IMR-90 (cell line): ENCODE data around the gene PELO. TPM values are rescaled to one million over a fixed set of nuclear protein-coding genes. Genes with fewer than 3 reads are reported as not detected.

Experiments used
- ATAC-seq: fragments of 200-7000 bp; cut with Tn5 transposase; 2 replicates; pipeline ENCODE4 v1.9.1; 2020; ENCODE audit warnings: low read depth, mild to moderate bottlenecking, moderate library complexity
- BruUV-seq: library from RNA; stranded (reverse); fragments of 400-500 nt; replicated peaks from 2 replicates; lab custom pipeline; 2021; lab: Mats Ljungman, UMichigan
- CTCF ChIA-PET: fragments of 300-600 bp; formaldehyde crosslinking; extraction: SDS; loops from one replicate; lab custom pipeline; 2021; ENCODE audit warnings: antibody characterized with exemption; lab: Yijun Ruan, JAX
- POLR2A ChIA-PET: fragments of 300-600 bp; sonication (Branson Sonifier 250); formaldehyde crosslinking; loops from one replicate; lab custom pipeline; 2022; ENCODE audit warnings: antibody characterized with exemption; ENCODE audit not compliant: unreplicated experiment; lab: Charles Lee
- DNase-seq: peaks from one replicate; pipeline ENCODE4 v3.0.0; 2013
- H2AFZ ChIP-seq: replicated peaks from 2 replicates; pipeline ENCODE3; 2013; ENCODE audit warnings: low read length, mild to moderate bottlenecking; ENCODE audit not compliant: poor library complexity
- H2AK5ac ChIP-seq: 2 replicates; pipeline ENCODE4 v1.6.1; 2013; ENCODE audit warnings: low read depth, low read length, inconsistent platforms
- H2AK9ac ChIP-seq: replicated peaks from 2 replicates; pipeline ENCODE3; 2013; ENCODE audit warnings: mild to moderate bottlenecking, low read depth, low read length, moderate library complexity; ENCODE audit not compliant: poor library complexity
- H2BK120ac ChIP-seq: 2 replicates; pipeline ENCODE4 v1.6.1; 2013; ENCODE audit warnings: low read depth, low read length, inconsistent platforms
- H2BK15ac ChIP-seq: 3 replicates; pipeline ENCODE4 v1.6.1; 2013; ENCODE audit warnings: low read depth, low read length, inconsistent platforms
- H2BK20ac ChIP-seq: 2 replicates; pipeline ENCODE4 v1.6.1; 2013; ENCODE audit warnings: low read depth, mild to moderate bottlenecking, inconsistent platforms, low read length, moderate library complexity
- H2BK5ac ChIP-seq: 2 replicates; pipeline ENCODE4 v1.6.1; 2013; ENCODE audit warnings: mild to moderate bottlenecking, low read depth, low read length, inconsistent platforms; ENCODE audit not compliant: poor library complexity, severe bottlenecking
- H3K14ac ChIP-seq: replicated peaks from 2 replicates; pipeline ENCODE4 v1.6.1; 2013; ENCODE audit warnings: low read depth, low read length, inconsistent platforms
- H3K18ac ChIP-seq: 2 replicates; pipeline ENCODE4 v1.6.1; 2013; ENCODE audit warnings: low read depth, low read length, control low read depth
- H3K23ac ChIP-seq: 2 replicates; pipeline ENCODE4 v1.6.1; 2013; ENCODE audit warnings: low read depth, low read length, inconsistent platforms
- H3K27ac ChIP-seq: 2 replicates; pipeline ENCODE4 v1.5.1; 2013; ENCODE audit warnings: mild to moderate bottlenecking, control low read depth, low read length; ENCODE audit not compliant: insufficient read depth
- H3K27me3 ChIP-seq: 2 replicates; pipeline ENCODE4 v1.6.1; 2013; ENCODE audit warnings: low read length; ENCODE audit not compliant: control insufficient read depth, insufficient read depth
- H3K36me3 ChIP-seq: 2 replicates; pipeline ENCODE4 v1.6.1; 2013; ENCODE audit warnings: low read length, mixed read lengths; ENCODE audit not compliant: control insufficient read depth, insufficient read depth
- H3K4ac ChIP-seq: 2 replicates; pipeline ENCODE4 v1.6.1; 2013; ENCODE audit warnings: low read depth, low read length, inconsistent platforms
- H3K4me1 ChIP-seq: 2 replicates; pipeline ENCODE4 v1.6.1; 2013; ENCODE audit warnings: low read length, mixed read lengths; ENCODE audit not compliant: control insufficient read depth, insufficient read depth
- H3K4me2 ChIP-seq: 2 replicates; pipeline ENCODE4 v1.6.1; 2013; ENCODE audit warnings: low read depth, mild to moderate bottlenecking, control low read depth, low read length, moderate library complexity
- H3K4me3 ChIP-seq: 2 replicates; pipeline ENCODE4 v1.5.1; 2013; ENCODE audit warnings: low read depth, mild to moderate bottlenecking, control low read depth, low read length, moderate library complexity; ENCODE audit not compliant: insufficient read depth
- H3K56ac ChIP-seq: 2 replicates; pipeline ENCODE4 v1.6.1; 2013; ENCODE audit warnings: low read length, inconsistent platforms; ENCODE audit not compliant: insufficient read depth; ENCODE audit errors: extremely low read depth
- H3K79me1 ChIP-seq, 2 experiments: 2 replicates each; pipeline ENCODE4 v1.6.1; 2013; ENCODE audit warnings: low read length in 2 of 2, inconsistent platforms in 1 of 2, low read depth in 1 of 2
- H3K9ac ChIP-seq: 2 replicates; pipeline ENCODE4 v1.6.1; 2013; ENCODE audit warnings: low read depth, low read length, control low read depth
- H3K9me1 ChIP-seq: 2 replicates; pipeline ENCODE4 v1.6.1; 2013; ENCODE audit warnings: low read length, inconsistent platforms; ENCODE audit not compliant: insufficient read depth
- H3K9me3 ChIP-seq: 2 replicates; pipeline ENCODE4 v1.6.1; 2013; ENCODE audit warnings: low read length; ENCODE audit not compliant: control insufficient read depth, insufficient read depth
- H4K20me1 ChIP-seq: 2 replicates; pipeline ENCODE4 v1.6.1; 2013; ENCODE audit warnings: low read length, inconsistent platforms; ENCODE audit not compliant: insufficient read depth
- H4K5ac ChIP-seq: 2 replicates; pipeline ENCODE4 v1.6.1; 2013; ENCODE audit warnings: mild to moderate bottlenecking, low read depth, low read length, control low read depth
- H4K8ac ChIP-seq, 2 experiments: 2 replicates each; pipeline ENCODE4 v1.6.1; 2013; ENCODE audit warnings: low read depth in 2 of 2, low read length in 2 of 2, control low read depth in 1 of 2, inconsistent platforms in 1 of 2
- H4K91ac ChIP-seq: 2 replicates; pipeline ENCODE4 v1.6.1; 2013; ENCODE audit warnings: low read depth, low read length, inconsistent platforms; ENCODE audit not compliant: insufficient read depth
- CEBPB ChIP-seq: IDR thresholded peaks from 2 replicates; pipeline ENCODE4 v1.6.1; 2012; ENCODE audit warnings: low read depth, low read length, improper control_type of control experiment
- RFX5 ChIP-seq: IDR thresholded peaks from 2 replicates; pipeline ENCODE4 v1.8.0; 2012; ENCODE audit warnings: low read depth, mild to moderate bottlenecking, low read length, moderate library complexity
- WGBS, 2 experiments: methylation state at CpG; one replicate each; pipeline versions ENCODE4 v1.1.5 to v1.1.7; 2013; ENCODE audit warnings: missing lambda C conversion rate in 2 of 2; ENCODE audit not compliant: insufficient read length in 1 of 2; ENCODE audit errors: extremely low coverage in 2 of 2; 5-methylcytosine and 5-hydroxymethylcytosine counted together
- dilution Hi-C: fragments of 300-500 bp; cut with HindIII; formaldehyde crosslinking; loops from one replicate; pipeline ENCODE4 v1.14.3; 2018; ENCODE audit warnings: low sequenced_read_pairs; ENCODE audit not compliant: unreplicated experiment
- in situ Hi-C: fragments of 300-500 bp; cut with MboI; formaldehyde crosslinking; loops from 3 replicates; pipeline ENCODE4 v1.14.3; 2019; ENCODE audit warnings: low sequenced_read_pairs, inconsistent platforms, mixed read lengths
- intact Hi-C: fragments of 100-400 bp; cut with micrococcal nuclease; formaldehyde crosslinking; loops from 2 replicates; pipeline ENCODE4 v1.10.0; 2022
- polyA plus RNA-seq, 3 experiments: library from polyadenylated mRNA; depleted of rRNA; stranded (reverse); fragments of >200 nt; gene quantifications; 2 replicates each; pipeline ENCODE4 v1.2.3, GENCODE V29; 2012; ENCODE audit warnings: low replicate concordance in 1 of 3
- total RNA-seq: library from RNA; depleted of rRNA; stranded (reverse); fragments of >200 nt; gene quantifications from 2 replicates; pipeline ENCODE4 v1.2.3, GENCODE V29; 2012

PELO gene
- total and polyA plus RNA-seq, 2 of the 4 experiments (the other 2 are of a cell fraction), result 42.4 to 48.9 TPM

DNA sequence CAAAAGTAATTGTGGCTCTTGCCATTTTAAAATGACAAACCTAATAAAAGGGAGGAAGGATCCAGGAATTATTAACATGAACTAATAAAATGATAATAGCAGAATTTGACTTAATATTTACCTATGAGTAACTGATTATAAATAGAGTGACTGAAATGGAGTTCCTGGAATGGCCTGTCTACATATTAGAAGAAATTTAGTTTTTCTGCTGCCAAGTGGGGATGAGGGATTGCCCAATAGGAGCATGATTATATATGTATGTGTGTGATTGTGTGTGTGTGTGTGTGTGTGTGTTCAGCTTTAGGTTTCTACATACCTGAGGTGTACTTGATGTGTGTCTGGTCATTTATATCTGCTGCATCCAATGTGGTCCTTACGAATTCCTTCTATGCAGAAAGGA, 36.6 kb upstream of the PELO start:
- Histone ChIP-seq H3K27ac (no peak overlapping the region), H4K20me1 (no peaks in the 10 kb centered on the region), H3K56ac (no peak overlapping the region), H2AK5ac (no peak overlapping the region), H2BK15ac (no peak overlapping the region), H3K23ac (no peak overlapping the region), H3K9ac (no peak overlapping the region), H2AFZ (no peak overlapping the region), H2AK9ac (no peak overlapping the region), H2BK20ac (no peak overlapping the region), H4K8ac (no peak overlapping the region), H3K9me1 (peaks cover 3% of the 10 kb centered on the region; the same call in 1 of the 2 replicates), H3K9me3 (no peaks in the 10 kb centered on the region), H3K4me3 (no peak overlapping the region), H3K4me1 (peaks cover 11% of the 10 kb centered on the region), H3K14ac (no peak overlapping the region), H4K91ac (no peak overlapping the region), H3K18ac (no peak overlapping the region), H3K36me3 (no peaks in the 10 kb centered on the region), H3K4me2 (no peak overlapping the region), H2BK120ac (no peak overlapping the region), H2BK5ac (no peak overlapping the region), H3K27me3 (no peaks in the 10 kb centered on the region), H4K5ac (no peak overlapping the region), H3K79me1 (no peaks in the 10 kb centered on the region), H3K4ac (no peak overlapping the region)
- ATAC-seq (0 out of 2 replicates have a peak, but pooled peaks have one; percentile 27), DNase-seq (peak; percentile 46)
- BruUV-seq, result no TSS peak
- ChIA-PET POLR2A (no interaction called here), CTCF (no interaction called here)
- intact Hi-C loops, result no loop called here
- dilution Hi-C loops, result no loop called here
- in situ Hi-C loops, result no loop called here
- TF ChIP-seq RFX5, result no peak
- TF ChIP-seq CEBPB, result peak; percentile 75
- WGBS, 2 experiments, result no CpG with 5 or more reads among the region's 1 CpG
